H7 (cell line): ENCODE measurements around the gene MRPL30. TPM values are rescaled to one million over a fixed set of nuclear protein-coding genes. Genes with fewer than 3 reads are reported as not detected.
"Not testable (repeated sequence)": the region's sequence is repeated elsewhere in the genome, so short reads cannot be mapped to it uniquely, and the experiment has no call there.

Experiments
- DNase-seq: peaks from one replicate; pipeline ENCODE4 v3.0.0; 2012
- H3K27me3 ChIP-seq: 2 replicates; pipeline ENCODE4 v1.6.0; 2011; ENCODE audit warnings: mild to moderate bottlenecking, low read length; ENCODE audit not compliant: control insufficient read depth, insufficient read depth
- H3K36me3 ChIP-seq: replicated peaks from 2 replicates; pipeline ENCODE4 v1.5.1; 2011; ENCODE audit warnings: low read length; ENCODE audit not compliant: control insufficient read depth, insufficient read depth
- H3K4me3 ChIP-seq: 2 replicates; pipeline ENCODE4 v1.5.1; 2011; ENCODE audit warnings: low read depth, mild to moderate bottlenecking, control low read depth, low read length, moderate library complexity; ENCODE audit not compliant: insufficient read depth
- total RNA-seq: library from RNA; depleted of rRNA; stranded (reverse); fragments of >200 nt; shearing (Covaris generic); gene quantifications from 2 replicates; pipeline ENCODE4 v1.2.3, GENCODE V29; 2014; rRNA removed

Gene MRPL30
- total RNA-seq, 1 experiment from 2014 or later, result 39.3 TPM

- Histone ChIP-seq H3K4me3 (no peak overlapping the region), H3K27me3 (no peaks in the 10 kb centered on the region)
- DNase-seq, result no peak
Observed at GRCh38 chr2:99205491-99205890, 24.5 kb downstream of the MRPL30 start.

GRCh38 chr2:99216096-99216495 lies 35.1 kb downstream of the MRPL30 start:
- no peaks in the 10 kb centered on the region for H3K27me3 ChIP-seq
- H3K4me3 ChIP-seq, result no peak overlapping the region
- no peak for DNase-seq
- no peaks in the 10 kb centered on the region for H3K36me3 ChIP-seq

More at GRCh38 chr2:99205491-99205890, 24.5 kb downstream of the MRPL30 start:
- no peaks in the 10 kb centered on the region for H3K36me3 ChIP-seq

DNA sequence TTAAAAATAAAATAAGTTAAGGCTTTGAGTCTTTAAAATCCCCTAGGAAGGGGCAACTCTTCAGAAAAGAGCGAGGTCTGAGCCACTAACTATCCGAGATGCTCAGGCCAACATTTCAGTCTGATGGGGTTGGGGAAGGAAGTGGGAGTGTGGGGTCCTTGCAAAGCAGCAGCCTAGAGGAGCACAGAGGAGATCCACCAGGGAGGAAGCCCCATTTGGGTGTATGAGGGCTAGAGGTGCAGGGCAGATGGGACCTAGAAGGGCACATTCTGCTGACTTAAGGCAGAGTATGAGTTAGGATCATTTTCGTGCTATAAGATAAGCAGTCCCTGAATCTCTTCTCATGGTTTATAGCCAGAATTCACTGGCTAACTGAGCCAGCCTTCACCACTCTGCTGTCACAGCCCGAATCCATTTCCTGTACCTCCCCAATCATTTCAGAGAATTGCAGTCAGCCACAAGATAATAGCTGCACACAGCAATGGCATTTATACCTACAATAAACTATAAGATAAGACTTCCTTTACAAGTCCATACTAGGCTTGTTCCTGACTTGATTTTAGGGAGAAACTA lies 37.0 kb downstream of the MRPL30 start:
- Histone ChIP-seq H3K27me3 (no peaks in the 10 kb centered on the region), H3K4me3 (no peak overlapping the region), H3K36me3 (no peaks in the 10 kb centered on the region)
- DNase-seq, result no peak

GRCh38 chr2:99233177-99233576 lies 52.2 kb downstream of the MRPL30 start:
- not testable (repeated sequence) for DNase-seq

DNA sequence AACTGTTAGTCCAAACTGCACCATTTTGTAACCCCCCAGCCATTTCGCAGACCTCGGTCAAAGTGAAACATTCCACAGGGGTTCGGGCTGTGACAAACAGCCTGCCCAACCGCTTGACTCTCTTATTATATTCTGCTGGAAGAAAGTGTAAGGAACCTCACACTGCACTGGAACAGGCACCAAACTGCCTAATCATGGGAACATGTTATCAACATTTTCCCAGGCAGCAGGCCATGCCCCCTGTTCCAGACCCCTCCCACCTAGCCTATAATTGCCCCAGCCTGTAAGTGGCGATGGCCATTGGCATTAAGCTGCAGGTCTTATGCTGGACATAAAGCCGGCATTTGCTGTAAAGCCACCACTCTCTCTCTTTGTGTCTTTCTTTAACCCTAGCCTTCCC lies 57.6 kb downstream of the MRPL30 start:
- no peaks in the 10 kb centered on the region for H3K36me3 ChIP-seq
- H3K27me3 ChIP-seq, result no peaks in the 10 kb centered on the region

More at GRCh38 chr2:99233177-99233576, 52.2 kb downstream of the MRPL30 start:
- not testable (repeated sequence) for H3K27me3 ChIP-seq, H3K4me3 ChIP-seq, H3K36me3 ChIP-seq

DNA sequence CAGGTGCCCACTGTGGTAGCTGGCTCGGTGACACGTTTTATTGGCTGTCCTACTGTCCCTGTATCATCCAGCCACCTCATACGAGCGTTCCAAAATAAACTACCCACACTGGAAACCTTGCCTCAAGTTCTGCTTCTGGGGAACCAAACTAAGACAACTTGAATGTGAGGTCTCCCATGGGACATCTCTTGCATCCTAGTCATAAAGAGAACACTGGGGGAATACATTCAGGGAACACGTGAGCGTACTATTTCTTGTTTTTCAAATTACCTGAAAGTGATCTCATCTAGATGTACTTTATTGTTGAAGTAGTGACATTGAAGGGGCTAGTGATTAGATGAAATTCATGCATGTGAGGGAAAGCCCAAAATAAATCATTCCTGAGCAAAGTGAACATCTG lies 59.4 kb downstream of the MRPL30 start:
- Histone ChIP-seq H3K27me3 (no peaks in the 10 kb centered on the region), H3K4me3 (no peak overlapping the region), H3K36me3 (no peaks in the 10 kb centered on the region)
- DNase-seq, result no peak

More for the DNA sequence above, 57.6 kb downstream of the MRPL30 start:
- H3K4me3 ChIP-seq, result no peak overlapping the region
- DNase-seq, result no peak

- Histone ChIP-seq H3K27me3 (no peaks in the 10 kb centered on the region), H3K4me3 (no peak overlapping the region), H3K36me3 (no peaks in the 10 kb centered on the region)
- no peak for DNase-seq
Observed at GRCh38 chr2:99242151-99242550, 61.2 kb downstream of the MRPL30 start.

Other genes starting within 250 kb of the MRPL30 start
- gene CRACDL, start 245.0 kb upstream of the MRPL30 start, total RNA-seq, result 0.04 and 0.24 TPM in 2 replicates
- 2.2 and 5.7 TPM in 2 replicates for gene C2orf15, start 39.5 kb upstream of the MRPL30 start, total RNA-seq
- 1.1 and 3.5 TPM in 2 replicates for gene TSGA10, start 26.2 kb upstream of the MRPL30 start, total RNA-seq
- gene LIPT1, start 26.2 kb upstream of the MRPL30 start, total RNA-seq, result 7.3 and 7.4 TPM in 2 replicates
- gene MITD1, start 126 bp upstream of the MRPL30 start, total RNA-seq, result 26.5 and 39.5 TPM in 2 replicates
- gene LYG2, start 74.5 kb downstream of the MRPL30 start, total RNA-seq, result not detected in 2 replicates
- 0.14 and 0.22 TPM in 2 replicates for gene LYG1, start 120.0 kb downstream of the MRPL30 start, total RNA-seq
- 36.8 and 43.3 TPM in 2 replicates for gene TXNDC9, start 155.1 kb downstream of the MRPL30 start, total RNA-seq
- gene EIF5B, start 156.2 kb downstream of the MRPL30 start, total RNA-seq, result 10.2 and 23.8 TPM in 2 replicates